GM12878 (cell line): ENCODE measurements around the gene PSMD14. TPM values are rescaled to one million over a fixed set of nuclear protein-coding genes. Genes with fewer than 3 reads are reported as not detected.

Experiments
- CEBPZ ChIP-seq: fragments of 150-350 bp; IDR thresholded peaks from 2 replicates; pipeline ENCODE4 v1.6.1; 2016; ENCODE audit warnings: low read depth, low read length
- E2F8 ChIP-seq: fragments of 450-650 bp; IDR thresholded peaks from 2 replicates; pipeline ENCODE4 v1.6.1; 2018; ENCODE audit warnings: mild to moderate bottlenecking, low read depth, moderate library complexity; ENCODE audit not compliant: partially characterized antibody
- EED ChIP-seq: sonication (generic); IDR thresholded peaks from 2 replicates; pipeline ENCODE4 v1.6.1; 2016; ENCODE audit warnings: antibody characterized with exemption, low read depth
- HCFC1 ChIP-seq: fragments of 150-350 bp; IDR thresholded peaks from 2 replicates; pipeline ENCODE4 v1.6.1; 2014; ENCODE audit warnings: low read length
- KDM1A ChIP-seq: fragments of 200-600 bp; sonication (generic); IDR thresholded peaks from 2 replicates; pipeline ENCODE4 v1.6.1; 2016; ENCODE audit warnings: borderline replicate concordance
- RELA ChIP-seq: fragments of 450-650 bp; IDR thresholded peaks from 2 replicates; pipeline ENCODE4 v1.8.0; 2014; ENCODE audit warnings: borderline replicate concordance; ENCODE audit not compliant: partially characterized antibody
- SMAD5 ChIP-seq: IDR thresholded peaks from 2 replicates; pipeline ENCODE4 v1.6.1; 2016; ENCODE audit warnings: antibody characterized with exemption, low read depth
- SMC3 ChIP-seq: IDR thresholded peaks from 2 replicates; pipeline ENCODE4 v1.6.1; 2011; ENCODE audit warnings: low read length, improper control_type of control experiment, borderline replicate concordance
- SP1 ChIP-seq: IDR thresholded peaks from one replicate; pipeline ENCODE4 v1.6.1; 2011; ENCODE audit warnings: low read depth, low read length
- SPI1 ChIP-seq: IDR thresholded peaks from 2 replicates; pipeline ENCODE4 v1.6.1; 2011; ENCODE audit warnings: low read depth, mild to moderate bottlenecking, low read length, moderate library complexity, borderline replicate concordance; ENCODE audit not compliant: insufficient read depth
- TCF7 ChIP-seq: IDR thresholded peaks from 2 replicates; pipeline ENCODE4 v1.6.1; 2014; ENCODE audit warnings: antibody characterized with exemption, borderline replicate concordance
- YBX1 ChIP-seq: fragments of 450-650 bp; IDR thresholded peaks from 2 replicates; pipeline ENCODE4 v1.6.1; 2016; ENCODE audit warnings: antibody characterized with exemption
- ZBTB40 ChIP-seq: fragments of 450-650 bp; IDR thresholded peaks from 2 replicates; pipeline ENCODE4 v1.6.1; 2016; ENCODE audit warnings: mild to moderate bottlenecking, moderate library complexity, borderline replicate concordance
- ZNF217 ChIP-seq: fragments of 450-650 bp; IDR thresholded peaks from 2 replicates; pipeline ENCODE4 v1.6.1; 2017; ENCODE audit warnings: antibody characterized with exemption, mild to moderate bottlenecking
- ZNF384 ChIP-seq: IDR thresholded peaks from 2 replicates; pipeline ENCODE4 v1.6.1; 2012; ENCODE audit warnings: low read depth, mild to moderate bottlenecking, low read length, improper control_type of control experiment, borderline replicate concordance
- ZNF687 ChIP-seq: fragments of 450-650 bp; IDR thresholded peaks from 2 replicates; pipeline ENCODE4 v1.6.1; 2017; ENCODE audit warnings: mild to moderate bottlenecking, moderate library complexity
- polyA plus RNA-seq, 11 experiments: library from polyadenylated mRNA; depleted of rRNA in 4 of 11; unstranded in 6 of 11; stranded (reverse) in 5 of 11; fragments of >200 nt; fragmentation: Nextera tagmentation in 4 of 11; fragmentation: Illumina TruSeq in 1 of 11; extraction: Ambion mirVana in 4 of 11; extraction: Trizol in 1 of 11; gene quantifications; 1 replicate in 1 of 11; 2 replicates in 10 of 11; pipeline versions ENCODE4 v1.2.1 to v1.2.3, GENCODE V29; 2011 to 2016; ENCODE audit warnings: inconsistent platforms in 2 of 11, missing spikeins in 2 of 11, low read depth in 1 of 11
- total RNA-seq, 4 experiments: library from RNA; depleted of rRNA in 3 of 4; stranded (reverse); fragments of >200 nt in 3 of 4; fragmentation: Illumina TruSeq in 1 of 4; extraction: Trizol in 1 of 4; gene quantifications; 2 replicates each; pipeline versions ENCODE4 v1.2.1 to v1.2.3, GENCODE V29; 2013 to 2021

PSMD14 gene
- total and polyA plus RNA-seq, 10 of the 15 experiments (the other 5 are each of a cell fraction or from before 2014, with no cell fraction given), result 70.5 to 253 (median 127) TPM

GRCh38 chr2:161386228-161386824 lies 78.1 kb downstream of the PSMD14 start (continued):
- TF ChIP-seq ZBTB40 (no peak; the same call in 1 of the 2 replicates), HCFC1 (no peak), CEBPZ (no peak), ZNF687 (no peak), EED (no peak), SMAD5 (no peak), KDM1A (no peak), SPI1 (no peak), SP1 (no peak), E2F8 (no peak), RELA (no peak), ZNF217 (no peak), ZNF384 (no peak), TCF7 (no peak), SMC3 (no peak), YBX1 (no peak)
